Tongue (tissue), 2 donors: Measurements from ENCODE around the gene LURAP1L. TPM values are rescaled to one million over a fixed set of nuclear protein-coding genes. Genes with fewer than 3 reads are reported as not detected.

ENCODE experiments used
- DNase-seq: peaks from one replicate; pipeline ENCODE4 v3.0.0-alpha.2; 2015
- total RNA-seq: library from RNA; depleted of rRNA; stranded (reverse); fragments of >200 nt; gene quantifications from one replicate; pipeline ENCODE4 v1.2.3, GENCODE V29; 2014

LURAP1L gene
- total RNA-seq, 1 donor from 2014 or later: 7.2 TPM

DNA sequence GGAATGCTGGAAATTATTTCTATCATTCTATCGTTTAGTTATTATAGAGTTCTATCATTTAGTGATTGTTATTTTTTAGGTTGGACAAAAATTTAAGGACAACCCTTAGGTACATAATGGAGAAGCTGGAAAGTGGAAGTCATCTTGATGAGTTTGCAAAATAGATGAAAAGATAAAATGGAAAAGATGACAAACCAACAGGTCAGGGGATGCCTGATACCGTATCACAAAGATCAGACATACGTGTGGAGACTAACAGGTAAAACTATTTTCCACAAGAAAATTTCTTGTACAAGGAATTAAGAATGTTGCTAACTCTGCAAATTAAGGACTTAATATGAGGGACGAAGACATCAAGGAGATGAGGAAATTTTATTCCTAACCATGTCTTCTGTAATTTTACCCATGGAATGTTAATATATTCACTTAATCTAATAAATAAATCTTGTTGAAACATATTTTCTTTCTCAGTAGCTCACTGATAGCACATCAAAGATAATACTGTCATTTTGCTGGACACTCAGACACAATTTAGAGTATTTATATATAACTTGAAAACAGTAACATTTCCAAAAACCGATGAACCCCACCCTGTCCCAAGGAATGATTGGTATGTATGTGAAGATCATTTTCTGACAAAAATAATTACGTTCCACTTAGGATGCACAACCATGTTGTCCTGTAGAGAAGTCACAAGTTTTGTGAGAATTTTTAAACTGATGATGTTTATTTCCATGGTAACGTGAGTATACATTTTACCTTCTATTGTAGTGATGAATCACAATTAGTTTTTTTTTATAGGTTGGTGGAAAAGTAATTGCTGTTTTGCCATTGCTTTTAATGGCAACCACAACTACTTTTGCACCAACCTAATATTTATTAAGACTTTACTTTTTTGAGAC, 2.6 kb downstream of the LURAP1L start:
- DNase-seq: no peak

DNA sequence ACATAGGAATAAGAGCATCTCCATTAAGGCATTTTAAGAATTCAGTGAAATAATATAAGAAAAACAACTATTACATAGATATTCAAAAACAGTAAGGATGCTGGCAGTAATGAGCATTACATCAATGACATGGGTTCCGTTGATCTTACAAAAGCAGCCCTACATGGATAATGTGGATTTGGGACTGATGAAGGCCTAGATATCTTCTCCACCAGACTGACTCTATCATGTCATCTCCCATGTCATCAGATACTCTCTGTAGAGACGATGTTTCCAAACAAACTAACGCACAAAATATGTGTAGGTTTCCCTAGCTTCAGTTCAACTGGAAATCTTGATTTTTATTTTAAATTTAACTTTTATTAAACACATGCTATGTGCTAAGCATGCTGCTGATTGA, 3.6 kb downstream of the LURAP1L start:
- no peak for DNase-seq

DNA sequence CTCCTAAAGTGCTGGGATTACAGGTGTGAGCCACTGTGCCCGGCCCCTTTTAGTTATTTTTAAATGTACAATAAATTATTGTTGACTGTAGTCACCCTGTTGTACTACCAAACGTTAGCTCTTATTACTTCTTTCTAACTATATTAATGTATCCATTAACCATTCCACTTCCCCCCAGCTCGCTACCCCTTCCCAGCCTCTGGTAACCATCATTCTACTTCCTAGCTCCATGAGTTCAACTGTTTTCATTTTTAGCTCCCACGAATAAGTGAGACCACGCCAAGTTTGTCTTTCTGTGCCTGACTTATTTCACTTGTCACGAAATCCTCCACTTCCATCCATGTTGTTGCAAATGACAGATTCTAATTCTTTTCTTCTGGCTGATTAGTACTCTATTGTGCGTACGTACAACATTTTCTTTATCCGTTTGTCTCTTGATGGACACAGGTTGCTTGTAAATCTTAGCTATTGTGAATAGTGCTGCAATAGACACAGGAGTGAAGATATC, 6.5 kb downstream of the LURAP1L start:
- no peak for DNase-seq

DNA sequence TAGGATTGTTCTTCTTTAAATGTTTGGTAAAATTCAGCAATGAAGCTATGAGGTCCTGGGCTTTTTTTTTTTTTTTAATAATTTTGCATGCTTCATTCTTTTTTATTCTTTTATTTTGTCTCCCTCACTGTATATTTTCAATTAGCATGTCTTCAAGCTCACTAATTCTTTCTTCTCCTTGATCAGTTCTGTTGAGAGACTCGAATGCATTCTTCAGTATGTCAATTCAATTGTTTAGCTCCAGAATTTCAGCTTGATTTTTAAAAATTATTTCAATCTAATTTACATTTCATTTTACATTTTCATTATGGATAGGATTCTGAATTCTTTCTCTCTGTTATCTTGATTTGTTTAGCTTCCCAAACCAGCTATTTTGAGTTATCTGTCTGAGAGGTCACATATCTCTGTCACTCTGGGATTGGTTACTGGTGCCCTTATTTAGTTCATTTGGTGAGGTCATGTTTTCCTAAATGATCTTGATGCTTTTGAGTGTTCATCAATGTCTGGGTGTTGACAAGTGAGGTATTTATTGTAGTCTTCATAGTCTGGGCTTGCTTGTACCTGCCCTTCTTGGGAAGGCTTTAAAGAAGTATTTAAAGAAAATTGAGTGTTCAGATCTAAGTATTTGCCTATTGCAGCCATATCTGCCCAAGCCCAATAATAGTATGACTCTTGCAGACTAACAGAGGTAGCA, 9.1 kb downstream of the LURAP1L start:
- no peak for DNase-seq

DNA sequence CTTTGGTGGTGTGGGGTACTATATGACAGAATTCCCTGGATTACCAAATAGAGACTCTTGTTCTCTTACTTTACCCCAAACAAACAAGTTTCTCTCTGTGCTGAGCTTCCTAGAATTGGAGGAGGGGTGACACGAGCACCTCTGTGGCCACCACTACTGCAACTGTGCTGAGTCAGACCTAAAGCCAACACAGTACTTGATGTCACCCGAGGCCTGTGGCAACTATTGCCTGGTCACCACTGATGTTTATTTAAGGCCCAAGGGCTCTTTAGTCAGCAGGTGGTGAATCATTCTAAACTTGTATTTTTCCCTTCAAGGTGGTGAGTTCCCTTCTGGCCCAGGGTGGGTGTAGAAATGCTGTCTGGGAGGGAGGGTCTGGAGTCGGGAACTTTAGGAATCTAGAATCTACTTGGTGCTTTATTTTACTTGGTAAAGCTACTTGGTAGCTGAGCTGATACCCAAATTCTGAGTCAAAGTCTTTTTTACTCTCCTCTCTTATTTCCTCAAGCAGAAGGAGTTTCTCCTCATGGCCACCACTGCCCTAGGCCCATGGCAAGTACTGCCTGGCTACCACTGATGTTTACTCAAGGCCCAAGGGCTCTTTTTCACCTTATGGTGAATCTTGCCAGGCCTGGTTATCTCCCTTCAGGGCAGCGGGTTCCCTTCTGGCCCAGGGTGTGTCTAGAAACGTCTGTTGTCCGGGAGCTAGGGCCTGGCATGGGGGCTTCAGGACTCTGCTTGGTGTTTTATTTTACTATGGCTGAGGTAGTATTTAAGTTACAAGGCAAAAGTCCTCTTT, 9.8 kb downstream of the LURAP1L start:
- no peak for DNase-seq

DNA sequence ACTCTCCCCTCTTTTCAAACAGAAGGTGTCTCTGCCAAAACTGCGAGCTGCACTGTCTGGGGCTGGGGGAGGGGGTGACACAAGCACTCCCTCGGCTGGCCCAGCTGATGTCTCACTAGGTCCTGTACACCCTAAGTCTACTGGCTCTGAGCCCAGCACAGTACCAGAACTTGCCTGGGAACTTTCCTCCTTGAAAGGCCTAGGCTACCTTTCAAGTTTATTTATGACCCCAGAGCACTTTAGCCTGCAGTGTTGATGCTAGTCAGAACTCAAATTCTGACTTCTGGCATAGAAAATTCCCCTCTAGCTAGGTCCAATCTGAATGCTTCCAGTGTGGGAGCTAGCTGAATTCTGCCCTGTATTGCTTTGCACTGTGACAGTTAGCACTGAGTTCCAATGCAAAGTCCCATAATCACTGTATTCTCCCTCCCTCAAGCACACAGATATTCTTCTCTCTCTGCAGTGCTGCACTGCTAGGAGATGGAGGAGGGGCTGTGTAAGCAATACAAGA, 10.5 kb downstream of the LURAP1L start:
- peak; percentile 41 for DNase-seq

DNA sequence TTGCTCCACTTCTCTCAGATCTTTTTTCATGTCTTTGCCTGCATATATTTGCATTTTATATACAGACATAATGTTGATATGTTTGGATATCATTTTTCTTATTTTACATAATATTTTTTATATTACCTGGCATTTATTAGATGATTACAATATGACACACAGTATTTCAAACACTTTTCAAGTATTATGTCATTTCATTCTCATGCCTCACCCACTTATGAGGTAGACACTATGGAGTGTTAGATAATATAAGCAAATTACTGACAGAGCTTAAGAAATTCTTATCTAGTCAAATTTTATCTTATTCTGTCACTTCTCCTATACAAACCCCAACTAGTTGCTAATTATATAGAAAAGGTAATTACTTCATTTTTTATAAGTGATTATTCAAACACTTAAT, 11.1 kb downstream of the LURAP1L start:
- DNase-seq: no peak

DNA sequence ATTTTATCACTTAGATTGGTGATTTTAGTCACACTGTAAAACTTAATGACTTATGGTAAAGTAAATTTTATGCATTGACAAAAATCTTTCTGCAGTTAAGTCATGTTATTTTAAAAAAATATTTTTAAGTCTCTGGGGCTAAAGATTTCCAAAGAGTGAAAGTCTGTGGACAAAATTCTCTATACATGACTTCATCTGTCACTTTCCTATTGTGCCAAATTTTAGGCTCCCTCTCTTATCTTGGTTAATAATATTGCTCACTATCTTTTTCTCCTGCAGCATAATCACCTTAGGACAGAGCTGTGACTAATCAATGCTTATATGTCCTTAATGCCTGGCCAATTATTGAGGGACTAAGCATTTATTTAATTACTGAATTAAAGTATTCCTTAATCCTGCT, 15.2 kb downstream of the LURAP1L start:
- DNase-seq: no peak

DNA sequence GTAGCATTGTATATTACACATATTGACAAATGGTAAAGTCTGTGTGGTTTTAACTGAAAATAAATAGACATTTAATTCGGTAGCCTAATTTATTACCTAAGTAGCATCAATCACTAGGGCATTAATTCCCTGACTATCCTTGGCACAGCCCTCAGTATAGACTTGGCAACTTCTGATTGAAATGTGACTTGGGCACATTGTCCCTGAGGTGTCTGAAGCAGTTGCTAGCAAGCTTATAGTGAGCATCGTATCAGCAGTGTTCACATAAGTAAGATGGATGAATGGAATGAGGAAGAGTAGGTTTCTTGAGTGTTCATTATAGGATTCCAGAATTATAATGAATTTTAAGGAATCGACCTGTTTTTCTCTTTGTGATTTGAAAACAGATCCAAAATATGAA, 16.1 kb downstream of the LURAP1L start:
- no peak for DNase-seq

DNA sequence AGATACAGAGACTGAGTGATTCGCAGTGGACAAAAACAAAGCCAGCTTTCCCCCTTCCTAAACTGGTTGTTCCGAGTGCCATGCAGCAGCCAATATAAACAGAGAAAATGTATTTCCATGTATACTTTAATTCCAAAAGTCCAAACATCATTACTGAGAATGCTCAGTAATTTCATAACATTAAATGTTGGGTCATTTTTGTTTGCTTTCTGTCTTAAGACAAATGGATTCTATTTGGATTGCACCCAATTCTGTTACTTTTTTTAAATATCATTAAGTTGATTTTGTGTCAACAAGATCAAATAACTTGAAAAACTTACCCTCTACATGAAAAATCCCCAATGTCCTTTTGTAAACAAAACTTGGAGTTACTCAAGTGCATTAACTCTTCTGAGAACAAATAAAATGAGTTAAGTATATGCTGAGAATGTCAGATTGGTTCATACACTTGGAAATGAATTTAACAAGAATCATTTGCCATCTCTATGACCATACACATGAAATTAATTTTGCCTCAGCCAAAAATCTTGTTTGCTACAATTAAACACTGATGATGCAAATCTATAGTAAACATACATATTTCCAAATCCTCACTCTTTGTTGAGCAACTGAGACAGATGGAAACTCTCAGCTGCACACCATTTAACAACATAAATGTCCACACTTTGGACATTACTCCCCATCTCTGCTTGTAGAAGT, 19.4 kb downstream of the LURAP1L start:
- peak; percentile 25 for DNase-seq

DNA sequence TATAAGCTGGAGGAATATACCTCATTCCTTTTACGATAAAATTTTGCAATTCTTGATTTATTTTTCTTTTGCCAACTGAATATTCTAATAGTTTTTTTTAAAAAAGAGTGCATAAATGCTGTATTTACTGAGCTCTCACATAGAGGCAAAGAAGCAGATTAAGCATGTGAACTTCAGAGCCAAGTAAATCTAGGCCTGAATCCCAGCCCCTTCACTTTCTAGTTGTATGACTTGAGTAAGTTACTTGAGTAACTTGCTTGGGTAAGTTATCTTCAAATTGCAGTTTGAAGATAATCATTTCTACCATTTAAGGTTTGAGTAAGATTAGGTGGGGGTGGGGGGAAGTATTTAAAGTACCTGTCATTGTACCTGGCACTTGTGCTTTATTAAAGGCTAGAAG, 21.8 kb downstream of the LURAP1L start:
- no peak for DNase-seq

DNA sequence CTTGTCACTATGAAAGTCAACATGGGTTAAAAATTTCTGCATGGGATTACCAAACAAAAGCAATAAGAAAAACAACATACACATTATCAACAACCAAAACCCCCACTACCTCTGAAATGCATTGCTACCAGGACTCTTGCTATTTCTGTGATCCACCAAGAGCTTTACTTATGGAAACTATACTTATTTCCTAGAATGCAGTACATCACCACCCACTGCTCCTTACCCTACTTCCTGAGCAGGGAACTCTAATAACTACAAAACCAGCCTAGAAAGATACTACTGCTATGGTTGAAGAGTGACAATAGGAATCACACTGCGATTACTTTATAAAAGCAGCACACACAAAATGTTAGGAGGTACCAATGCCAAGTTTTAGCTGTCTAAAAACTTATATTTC, 22.2 kb downstream of the LURAP1L start:
- no peak for DNase-seq

DNA sequence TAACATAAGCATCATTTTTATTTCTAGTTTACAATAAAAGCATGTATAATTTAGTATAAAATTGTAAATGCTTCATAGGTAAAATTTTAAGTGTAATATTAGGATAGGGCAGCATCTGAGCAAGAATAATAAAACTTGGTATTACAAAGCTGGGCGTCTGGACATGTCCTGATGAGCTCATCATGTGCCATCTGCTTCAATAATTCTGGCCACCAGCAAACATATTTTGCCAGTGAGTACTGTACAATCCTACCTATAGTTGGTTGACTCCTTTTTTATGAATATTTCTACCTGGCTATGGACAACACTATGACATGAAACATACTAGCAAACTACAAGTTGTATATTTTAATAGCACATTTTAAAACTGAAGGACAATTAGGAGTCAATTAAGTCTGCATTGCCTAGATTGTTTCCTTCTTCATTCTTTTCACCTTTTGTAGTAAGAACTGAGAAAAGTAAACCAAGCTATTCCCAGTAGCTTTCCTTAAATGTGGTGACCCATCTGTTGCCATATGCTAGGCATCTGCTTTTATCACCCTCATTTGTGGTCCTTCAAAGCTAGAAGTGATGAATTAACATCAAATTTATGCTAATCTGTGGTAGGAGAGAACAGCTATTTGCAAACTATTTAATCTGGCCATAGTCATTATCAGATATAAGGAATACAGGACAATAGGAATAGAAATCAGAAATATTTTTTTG, 23.4 kb downstream of the LURAP1L start:
- DNase-seq: no peak

DNA sequence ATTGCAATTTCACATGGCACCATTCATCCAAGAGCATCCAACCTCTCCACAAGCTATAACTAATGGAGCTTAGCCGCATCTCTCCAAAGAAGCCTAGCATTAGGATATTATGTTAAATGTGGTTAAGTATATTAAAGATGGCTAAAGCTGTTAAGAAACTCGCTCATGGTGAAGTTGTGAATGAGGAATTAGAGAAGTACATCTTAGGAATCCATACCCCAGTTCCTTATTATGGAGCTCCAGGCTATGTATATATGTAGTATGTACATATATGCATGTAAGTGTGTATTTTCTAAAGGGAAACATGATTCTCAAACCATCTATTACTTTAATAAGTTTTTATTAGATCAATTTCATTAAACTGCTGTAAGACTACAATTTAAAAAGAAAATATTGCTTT, 26.4 kb downstream of the LURAP1L start:
- DNase-seq: no peak

DNA sequence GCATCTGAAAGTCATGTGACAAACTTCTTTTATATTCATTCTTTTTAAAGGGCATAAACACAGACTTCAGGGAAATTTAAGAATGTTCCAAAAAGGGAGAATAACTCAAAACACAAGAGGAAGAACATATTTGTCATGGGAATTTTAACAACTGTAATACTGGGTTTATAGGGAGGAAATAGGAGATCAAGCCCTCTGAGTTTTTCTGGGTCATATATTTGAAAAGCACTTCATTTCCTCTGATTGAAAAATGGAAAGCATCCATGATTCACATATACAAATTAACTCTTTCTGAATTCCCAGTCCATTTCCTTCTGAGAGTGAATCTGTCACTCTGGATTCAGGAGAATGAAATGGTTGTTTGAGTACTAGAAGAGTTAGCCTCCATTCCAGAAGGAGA, 26.8 kb downstream of the LURAP1L start:
- DNase-seq: no peak

DNA sequence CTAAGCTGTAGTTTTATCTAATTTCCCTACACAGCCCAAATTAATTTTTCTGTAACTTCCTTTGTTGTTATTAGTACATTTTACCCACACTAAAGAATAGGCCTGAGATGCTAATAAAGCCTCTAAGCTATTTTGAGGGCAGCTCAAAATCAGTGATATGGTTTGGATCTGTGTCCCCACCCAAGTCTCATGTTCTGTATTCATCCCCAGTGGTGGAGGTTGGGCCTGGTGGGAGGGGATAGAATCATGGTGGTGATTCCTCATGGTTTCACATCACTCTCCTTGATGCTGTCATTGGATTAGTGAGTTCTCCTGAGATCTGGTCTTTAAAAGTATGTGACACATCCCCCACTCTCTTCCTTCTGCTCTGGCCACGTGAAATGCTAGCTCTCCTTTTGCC, 27.3 kb downstream of the LURAP1L start:
- no peak for DNase-seq

DNA sequence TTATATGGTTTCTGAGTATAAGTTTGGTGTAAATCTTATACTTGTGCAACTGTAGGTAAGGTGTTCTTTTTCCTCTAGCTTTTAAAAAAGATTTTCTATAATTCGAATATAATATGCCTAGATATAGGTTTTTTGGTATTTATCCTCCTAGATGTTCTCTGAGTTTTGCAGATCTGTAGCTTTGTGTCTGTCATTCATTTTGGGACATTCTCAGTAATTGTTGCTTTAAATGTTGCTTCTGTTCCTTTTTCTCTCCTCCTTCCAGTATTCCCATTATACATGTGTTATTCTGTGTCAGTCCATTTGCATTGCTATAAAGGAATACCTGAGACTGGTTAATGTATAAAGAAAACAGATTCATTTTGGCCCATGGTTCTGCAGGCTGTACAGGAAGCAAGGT, 33.7 kb downstream of the LURAP1L start:
- DNase-seq: no peak

DNA sequence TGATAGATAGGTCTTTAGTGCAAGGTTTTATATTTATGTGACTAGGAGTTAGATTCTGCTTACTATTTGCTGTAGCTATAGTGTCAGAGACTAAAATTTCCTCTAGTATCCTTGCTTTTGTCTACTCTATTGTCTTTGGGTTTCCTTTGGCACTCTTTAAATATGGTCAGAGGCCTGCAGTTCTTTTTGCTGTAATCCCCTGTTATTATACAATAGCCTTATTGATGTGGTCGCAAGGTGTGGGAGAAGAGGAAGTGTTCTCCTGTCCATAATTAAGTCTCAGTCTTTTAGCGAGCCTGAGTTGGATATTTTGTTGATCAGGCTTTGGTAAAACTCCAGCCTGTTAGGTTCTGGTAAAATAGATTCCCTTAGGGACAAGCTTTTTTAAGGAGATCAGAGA, 34.9 kb downstream of the LURAP1L start:
- DNase-seq: no peak

DNA sequence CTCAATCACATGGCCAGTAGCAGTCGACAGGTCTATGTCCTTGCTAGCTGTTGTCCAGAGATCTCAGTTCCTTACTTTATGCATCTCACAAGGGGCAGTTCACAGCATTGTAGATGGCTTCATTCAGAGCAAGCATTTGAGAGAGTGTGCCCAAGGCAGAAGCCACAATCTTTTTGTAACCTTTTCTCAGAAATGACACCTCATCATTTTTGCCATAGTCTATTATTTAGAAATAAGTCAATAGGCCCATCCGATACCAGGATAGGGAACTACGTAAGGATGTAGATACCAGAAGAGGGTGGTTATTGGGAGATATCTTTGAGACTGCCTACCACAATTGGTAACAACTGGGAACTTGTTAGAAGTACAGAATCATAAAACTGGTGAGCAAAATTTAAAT, 37.1 kb downstream of the LURAP1L start:
- no peak for DNase-seq

DNA sequence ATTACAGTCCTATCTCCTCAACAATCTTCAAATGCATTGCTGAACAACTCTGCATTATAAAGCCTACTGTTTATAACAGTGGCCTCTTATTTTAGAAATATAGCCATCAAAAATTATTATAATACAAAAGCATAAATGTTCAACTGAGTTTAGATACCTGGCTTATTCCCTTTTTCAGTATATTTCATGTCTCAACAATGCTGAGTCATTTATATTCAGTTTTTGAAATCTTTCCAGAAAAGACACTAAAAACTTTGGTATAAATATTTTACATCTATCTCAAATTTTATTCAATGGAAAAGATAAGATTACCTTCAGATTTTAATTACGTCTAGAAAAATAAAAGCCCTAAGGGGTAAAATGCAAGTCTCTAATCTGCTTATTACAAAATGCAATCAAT, 37.9 kb downstream of the LURAP1L start:
- no peak for DNase-seq

DNA sequence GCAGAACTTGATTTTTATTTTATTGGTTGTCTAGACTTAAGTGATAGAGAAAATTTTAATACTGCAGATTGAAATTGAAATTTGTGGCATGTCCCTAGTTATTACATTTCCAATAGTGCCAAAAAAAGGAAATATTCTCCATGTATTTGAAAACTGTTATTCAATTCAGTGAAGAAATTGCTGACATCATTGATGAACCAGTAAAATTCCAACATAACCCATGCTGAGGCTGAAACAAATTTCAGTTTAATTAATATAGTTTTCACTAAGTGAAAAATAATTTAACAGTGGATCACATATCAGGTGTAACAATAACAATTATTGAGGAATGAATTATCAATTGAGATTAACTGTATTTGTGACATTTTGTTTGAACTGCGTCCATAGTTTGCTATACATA, 38.7 kb downstream of the LURAP1L start:
- DNase-seq: no peak
